NCI-H2107 (cell line): ENCODE results near the gene ADAMTSL3.

Source experiments
- DNase-seq: peaks from one replicate; lab custom pipeline; 2025; lab: John Stamatoyannopoulos, UW

The ADAMTSL3 gene

DNA sequence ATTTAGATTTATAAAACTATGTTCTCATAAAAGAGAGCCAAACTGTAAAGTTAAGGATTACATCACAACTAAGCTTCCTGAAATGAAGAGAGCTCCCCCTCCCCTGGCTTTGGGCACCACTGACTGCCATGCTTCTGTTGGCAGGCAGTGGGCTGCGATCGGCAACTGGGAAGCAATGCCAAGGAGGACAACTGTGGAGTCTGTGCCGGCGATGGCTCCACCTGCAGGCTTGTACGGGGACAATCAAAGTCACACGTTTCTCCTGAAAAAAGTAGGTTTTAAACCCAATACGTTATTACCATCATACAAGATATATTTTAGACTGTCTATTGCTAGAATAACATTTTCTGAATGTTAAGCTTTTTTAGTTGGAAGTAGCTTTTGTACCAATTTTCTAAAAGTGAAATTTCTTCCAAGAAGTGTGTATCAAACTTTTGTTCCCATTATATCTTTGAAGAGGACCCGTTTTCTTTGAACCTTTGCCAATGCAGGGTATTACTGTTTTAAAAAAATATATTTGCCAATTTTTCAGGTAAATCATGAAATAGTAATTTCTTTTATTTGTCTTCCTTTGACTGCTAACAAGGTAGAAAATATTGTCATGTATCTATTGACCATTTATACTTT lies 184.1 kb downstream of the ADAMTSL3 start:
- no peak for DNase-seq

DNA sequence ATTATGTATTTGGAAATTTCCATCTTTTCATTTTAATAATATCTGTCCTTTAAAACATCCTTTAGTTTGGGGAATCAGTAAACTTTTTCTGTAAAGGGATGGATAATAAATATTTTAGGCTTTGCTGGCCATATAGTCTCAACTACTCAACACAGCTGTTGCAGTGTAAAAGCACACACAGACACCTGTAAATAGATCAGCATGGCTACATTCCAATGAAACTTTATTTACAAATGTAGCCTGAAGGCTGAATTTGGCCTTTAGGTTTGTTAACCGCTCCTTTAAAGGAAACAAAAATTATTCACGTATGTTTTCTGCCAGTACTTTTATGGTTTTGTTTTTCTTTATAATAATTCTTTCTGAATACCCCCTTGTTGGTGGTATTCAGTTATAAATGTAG lies 184.8 kb downstream of the ADAMTSL3 start:
- no peak for DNase-seq

DNA sequence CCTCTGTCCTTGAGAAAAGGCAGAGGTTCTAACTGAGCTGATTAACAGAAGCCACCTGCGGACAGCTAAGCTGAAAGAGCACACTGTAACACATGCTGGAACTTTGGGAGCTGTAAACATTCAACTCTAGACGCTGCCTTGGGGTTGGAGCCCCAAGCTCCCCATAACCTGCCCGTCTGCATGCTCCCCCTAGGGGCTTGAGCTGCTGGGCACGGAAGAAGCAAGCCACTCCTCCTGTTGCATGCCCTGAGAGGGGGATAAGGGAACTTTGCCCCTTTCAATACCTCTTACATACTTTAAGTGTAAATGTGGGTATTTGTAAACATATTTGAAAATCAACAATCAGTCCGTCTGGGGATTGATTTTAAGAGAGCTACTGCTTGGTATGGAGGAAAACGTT lies 188.4 kb downstream of the ADAMTSL3 start:
- DNase-seq, result no peak

DNA sequence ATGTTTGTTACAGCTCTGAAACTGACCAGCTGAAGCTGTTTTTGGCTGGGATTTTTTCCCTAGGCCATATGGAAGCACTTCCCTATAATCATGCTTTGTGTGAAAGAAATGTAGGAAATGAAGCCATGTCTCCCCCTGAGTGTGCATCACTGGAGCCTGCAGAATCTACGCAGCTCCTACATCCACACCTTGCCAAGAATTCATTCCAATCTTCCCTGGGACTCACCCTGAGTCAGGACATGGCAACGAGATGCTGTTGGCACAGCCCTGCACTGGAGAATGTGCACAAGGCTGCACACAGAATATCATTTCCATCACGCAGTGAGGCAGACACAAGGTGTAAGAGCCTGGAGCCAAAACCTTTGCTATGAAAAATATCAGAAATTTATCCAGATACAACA lies 189.5 kb downstream of the ADAMTSL3 start:
- no peak for DNase-seq

DNA sequence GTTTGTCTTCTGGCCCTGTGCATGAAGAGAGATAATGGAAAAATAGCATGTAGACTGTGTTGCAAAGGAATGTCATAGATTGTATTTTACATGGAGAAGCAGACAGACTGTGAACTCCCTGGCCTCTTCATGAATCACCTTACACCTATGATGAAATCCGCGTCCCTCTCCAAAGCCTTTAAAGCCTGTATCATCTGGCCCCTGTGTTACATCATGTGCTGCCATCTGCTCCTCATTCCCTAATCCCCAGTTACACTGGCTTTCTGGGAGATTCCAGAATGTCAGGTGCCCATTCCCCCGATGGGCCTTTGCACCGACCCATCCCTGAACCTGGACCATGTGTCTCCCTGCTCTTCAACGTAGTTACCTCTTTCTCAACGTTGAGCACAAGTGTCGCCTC lies 190.8 kb downstream of the ADAMTSL3 start:
- no peak for DNase-seq

DNA sequence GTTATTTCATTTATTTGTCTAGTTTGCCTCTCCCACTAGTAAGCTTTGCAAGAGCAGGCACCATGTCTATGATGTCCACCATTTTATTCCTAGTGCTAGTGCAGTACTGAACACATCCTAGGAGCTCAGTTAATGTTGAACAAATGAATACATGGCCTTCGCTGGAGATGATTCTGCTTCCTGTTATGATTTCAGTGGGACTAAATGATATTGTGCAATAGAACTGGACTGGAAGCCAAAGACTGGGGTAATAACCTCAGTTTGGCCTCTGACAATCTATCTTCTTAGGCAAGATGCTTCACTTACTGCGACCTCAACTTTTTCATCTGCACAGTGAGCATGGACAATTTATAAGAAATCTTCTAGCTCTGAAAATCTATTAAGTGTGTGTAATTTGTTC lies 191.3 kb downstream of the ADAMTSL3 start:
- no peak for DNase-seq

DNA sequence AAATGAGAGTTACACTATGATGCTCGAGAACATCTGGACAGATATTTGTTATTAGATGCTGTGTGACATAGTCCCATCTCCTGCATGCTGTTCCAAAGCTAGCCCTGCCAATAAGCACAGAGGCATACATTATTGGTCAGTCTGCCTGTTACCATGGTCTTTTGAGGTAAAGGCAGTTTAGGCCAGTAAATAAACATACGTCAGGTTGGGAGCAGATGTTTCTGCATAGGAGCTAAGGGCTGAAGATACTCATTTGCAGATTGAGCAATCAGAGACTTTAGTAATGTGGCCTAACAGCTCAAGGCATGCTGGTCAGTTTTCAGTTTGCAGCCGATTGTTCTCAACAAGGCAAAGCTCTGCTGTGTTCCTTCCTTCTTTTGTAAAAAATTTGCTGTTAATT lies 192.9 kb downstream of the ADAMTSL3 start:
- no peak for DNase-seq

DNA sequence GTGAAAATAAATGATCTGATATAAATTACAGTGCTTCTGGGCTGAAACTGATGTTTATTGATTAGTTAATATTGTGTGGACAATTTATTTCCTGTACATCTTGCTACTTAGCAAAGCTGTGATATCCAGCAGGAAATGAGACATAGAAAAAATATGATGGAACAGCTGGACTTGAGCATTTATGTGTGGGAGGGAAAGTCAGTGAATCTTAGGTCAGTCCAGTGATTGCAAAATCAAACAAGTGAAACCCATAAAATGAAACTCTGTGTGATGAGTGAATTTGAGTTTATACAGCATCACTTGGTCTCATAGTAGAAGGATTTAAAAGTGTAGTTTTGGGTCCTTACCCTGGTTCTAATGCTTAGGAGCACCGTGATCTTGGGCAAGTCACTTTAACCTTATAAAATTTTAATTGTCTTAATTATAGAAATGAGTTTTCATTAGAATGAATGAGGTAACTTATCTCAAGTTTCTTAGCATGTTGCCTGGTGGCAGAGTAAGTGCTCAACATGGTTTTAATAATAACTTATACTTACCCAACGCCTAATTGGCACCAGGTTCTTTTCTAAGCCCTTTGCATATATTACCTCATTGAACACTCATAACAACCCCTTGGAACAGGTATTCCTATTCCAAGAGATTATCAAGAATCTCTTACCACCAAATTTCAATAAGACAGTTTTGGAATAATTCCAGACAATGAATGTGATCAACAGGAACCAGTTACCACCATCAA lies 194.6 kb downstream of the ADAMTSL3 start:
- DNase-seq, result no peak

DNA sequence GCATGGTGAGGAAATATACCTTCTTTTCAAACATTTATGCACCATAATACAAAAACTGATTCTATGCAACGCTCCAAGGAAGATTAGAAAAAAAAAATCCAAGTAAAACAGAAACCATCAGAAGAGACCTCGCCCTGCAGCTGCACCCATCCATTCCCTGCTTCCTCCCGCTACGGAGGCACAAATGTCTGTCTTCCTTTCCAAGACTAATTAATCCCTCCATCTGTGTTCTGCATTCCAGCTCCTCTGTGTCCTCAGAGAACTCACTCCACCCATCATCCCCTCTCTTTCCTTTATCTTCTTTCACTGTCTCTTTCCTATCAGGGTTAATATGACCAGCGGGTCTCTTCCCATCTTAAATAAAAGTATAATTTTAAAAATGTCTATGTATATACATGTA lies 196.1 kb downstream of the ADAMTSL3 start:
- DNase-seq, result no peak

DNA sequence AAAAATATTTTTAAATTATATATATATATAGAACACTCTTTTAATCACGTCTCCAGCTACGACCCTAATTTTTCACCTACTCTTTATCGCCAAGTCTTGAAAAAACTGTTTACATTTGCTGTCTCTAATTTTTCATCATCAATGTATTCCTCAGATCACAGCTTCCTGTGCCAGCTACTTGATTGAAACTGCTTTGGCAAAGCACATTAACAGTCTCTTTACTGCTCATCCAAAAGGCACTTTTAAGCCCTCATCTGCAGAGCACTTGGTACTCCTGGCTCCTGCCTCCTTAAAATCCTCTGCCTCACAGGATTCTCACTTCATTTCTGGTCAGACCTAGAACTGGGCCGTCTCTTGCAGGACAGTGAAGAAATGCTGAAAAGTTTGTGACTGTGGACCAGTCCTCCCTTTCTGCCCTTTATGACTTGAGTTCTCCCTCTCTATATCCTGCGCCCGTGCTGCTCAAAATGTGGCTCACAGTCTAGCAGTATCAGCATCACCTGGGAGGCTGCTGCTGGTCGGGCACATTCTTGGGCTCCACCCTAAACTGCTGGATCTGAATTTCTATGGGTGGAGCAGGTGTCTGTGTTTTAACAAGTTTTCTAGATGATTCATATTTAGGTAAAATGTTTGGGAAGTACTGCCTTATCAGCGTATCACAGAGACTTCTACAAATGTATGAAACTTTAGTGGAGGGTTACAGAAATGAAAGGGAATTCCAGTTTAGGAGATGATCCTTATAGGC lies 196.8 kb downstream of the ADAMTSL3 start:
- no peak for DNase-seq

DNA sequence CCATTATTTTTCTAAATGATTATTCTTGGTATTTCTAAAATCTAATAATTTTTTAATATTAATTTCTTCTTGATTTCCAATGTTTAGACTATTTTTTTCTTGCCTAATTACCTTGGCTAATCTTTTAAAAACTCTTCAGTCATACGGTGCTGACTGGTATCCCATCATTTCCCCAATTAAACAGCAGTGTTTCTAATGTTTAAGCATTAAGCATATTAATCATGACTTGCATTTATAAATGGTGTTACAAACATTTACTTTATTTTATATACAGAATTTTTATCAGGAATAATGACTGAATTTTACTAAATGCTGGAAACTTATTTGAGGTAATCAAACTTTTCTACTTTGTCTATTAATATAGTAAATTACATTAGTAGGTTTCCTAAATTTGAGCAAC lies 199.3 kb downstream of the ADAMTSL3 start:
- DNase-seq, result no peak

DNA sequence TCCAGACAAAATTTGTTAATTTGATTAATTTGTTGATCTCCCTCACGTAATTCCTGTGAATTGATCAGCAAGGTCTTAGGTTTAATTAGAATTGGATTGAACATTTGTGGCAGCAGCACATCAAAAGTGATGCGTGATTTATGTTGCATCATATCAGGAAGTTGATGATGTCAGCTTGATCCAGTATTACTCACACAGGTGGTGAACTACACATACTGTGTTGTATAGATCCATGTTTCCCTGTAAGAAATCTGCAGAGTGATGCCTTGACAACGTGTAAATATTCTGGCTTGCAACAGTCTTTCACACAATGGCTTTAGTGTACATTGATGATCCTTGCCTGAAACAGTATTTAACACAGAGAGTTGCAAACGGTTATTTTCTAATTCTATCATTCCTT lies 200.4 kb downstream of the ADAMTSL3 start:
- DNase-seq, result no peak

DNA sequence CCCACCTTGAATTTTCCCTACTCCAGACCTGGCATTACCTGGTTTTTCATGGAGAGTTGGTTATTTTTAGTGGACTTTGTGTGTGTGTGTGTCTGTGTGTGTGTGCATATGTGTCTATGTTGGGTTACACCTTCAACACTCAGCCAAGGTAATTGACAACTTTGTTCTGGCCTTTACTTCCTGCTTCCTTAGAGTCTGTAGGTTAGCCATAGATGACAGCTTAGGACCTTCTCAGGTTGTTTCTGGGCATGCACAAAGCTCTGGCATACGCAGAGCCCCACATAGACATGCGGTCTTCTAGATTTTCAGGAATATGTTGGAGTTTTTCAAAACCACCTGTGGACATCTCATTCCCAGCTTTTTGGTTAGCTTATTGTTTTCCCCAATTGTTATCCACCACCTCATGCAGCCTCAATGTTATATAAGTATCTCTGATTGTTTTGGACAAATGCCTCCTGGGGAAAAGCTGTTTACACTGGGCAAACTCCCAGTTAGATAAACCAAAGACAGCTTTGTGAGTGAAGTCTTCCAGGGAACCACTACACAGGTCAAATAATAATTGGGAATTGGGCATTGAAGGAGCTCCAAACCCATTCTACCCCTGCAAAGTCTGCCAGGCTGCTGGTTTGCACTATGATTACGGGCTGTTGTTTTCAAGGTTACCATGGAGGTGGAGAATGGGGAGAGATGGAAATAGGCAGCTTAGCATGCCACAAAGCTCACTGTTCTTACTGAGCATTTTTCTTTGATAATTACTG lies 201.2 kb downstream of the ADAMTSL3 start:
- DNase-seq, result no peak

DNA sequence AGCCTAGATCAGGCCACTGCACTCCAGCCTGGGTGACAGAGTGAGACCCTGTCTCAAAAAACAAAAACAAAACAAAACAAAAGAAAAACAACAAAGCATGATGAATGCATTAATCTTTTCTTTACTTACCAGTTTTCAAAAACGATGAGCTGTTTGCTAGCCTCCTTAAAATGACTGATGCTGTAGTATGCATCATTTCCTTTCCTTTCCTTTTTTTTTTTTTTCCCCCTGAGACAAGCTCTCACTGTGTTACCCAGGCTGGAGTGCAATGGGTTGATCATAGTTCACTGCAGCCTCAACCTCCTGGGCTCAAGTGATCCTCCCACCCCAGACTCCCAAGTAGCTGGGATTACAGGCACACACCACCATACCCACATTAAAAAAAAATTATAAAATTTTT lies 202.0 kb downstream of the ADAMTSL3 start:
- DNase-seq, result no peak

DNA sequence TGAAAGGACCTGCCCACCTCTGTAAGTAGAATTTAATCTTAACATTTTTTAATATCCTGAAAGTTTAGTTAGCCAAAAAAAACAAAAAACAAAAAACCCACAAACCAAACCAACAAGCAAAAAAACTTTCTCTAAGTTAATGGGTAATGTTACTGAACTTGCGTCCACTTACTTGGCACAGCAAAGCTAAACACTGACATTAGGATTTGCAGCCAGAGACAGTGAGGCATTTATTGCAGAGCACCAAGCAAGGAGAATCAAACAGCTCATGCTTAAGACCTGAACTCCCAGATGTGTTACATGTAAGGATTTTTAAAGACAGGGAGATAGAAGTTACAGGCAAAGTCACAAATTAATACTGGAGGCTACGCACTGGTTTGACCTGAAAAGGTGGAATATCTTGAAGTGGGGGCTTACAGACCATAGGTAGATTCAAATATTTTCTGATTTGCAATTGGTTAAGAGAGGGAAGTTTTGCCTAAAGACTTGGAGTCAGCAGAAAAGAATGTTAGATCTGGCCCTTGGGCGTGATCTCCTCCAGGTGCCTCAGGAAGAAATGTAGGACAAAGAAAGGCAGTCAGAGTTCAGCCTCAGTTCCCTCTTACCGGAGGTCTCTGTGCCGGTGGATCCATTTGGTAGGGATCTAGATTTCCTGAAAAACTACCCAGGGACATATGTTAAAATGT lies 205.0 kb downstream of the ADAMTSL3 start:
- DNase-seq, result no peak

DNA sequence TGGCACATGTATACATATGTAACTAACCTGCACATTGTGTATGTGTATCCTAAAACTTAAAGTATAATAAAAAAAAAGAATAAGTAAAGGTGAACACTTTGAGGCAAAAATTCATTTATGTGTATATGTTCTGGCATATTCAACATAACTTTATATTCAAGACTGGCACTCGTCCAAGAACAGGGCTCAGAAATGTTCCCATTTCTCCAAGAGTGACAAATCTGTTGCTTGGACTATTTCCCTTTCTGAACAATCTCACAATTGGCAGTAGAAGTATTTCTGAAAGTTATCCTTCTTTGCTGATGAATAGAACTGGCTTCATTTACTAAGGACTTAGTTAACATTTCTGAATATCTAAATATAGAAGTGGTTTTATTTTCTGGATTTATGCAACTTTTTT lies 212.8 kb downstream of the ADAMTSL3 start:
- DNase-seq, result no peak

DNA sequence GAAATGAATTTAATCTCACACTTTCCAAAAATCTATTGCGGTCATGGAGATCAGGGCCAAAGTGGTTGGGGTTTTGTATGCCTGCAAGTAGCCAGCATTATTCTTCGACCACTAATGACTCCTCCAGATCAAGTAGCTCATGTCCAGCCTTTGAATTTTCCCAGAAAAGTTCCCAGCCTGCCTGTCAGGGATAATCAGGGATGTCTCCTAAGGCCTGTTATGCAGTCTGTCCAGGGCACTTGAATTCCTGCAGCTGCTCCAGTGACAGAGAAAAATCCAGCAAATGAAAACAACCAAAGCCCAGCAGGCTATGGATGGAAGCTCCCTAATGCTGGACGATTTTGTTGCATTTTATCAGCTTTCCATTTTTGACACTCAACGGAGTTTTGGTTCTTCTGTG lies 215.4 kb downstream of the ADAMTSL3 start:
- no peak for DNase-seq

DNA sequence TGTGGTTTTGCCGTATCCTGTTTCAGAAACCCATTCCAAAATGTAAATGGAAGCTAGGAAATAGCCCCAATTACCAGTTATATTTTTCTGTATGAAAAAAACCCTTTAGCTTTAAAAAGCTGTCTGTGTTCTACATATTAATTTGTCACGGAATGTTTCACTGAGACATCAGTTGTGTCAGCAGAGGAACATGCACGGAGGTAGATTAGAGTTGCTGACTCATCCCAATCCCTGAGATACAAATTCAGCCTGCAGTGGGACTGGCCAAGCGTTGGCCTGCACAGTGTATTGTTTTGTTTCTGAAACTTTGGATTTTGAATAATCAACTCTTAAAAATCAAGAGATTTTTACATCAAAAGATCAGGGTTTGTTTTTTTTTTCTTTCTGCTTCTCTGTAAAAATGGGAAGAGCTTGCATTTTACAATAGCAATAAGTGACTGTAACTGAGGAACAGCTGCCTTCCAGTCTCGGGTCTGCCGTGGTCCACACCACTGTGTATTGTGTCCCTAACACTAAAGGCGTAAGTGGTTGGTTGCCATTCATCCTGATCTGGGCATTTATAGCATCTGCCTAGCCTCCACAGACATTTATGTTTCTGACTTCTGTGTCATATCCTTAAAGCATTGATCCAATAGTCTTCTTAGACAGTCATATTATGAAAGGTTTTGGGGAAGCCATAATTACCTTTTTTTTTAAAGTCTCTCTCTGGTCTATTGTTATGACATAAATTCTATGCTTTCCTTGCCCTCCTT lies 218.1 kb downstream of the ADAMTSL3 start:
- no peak for DNase-seq

DNA sequence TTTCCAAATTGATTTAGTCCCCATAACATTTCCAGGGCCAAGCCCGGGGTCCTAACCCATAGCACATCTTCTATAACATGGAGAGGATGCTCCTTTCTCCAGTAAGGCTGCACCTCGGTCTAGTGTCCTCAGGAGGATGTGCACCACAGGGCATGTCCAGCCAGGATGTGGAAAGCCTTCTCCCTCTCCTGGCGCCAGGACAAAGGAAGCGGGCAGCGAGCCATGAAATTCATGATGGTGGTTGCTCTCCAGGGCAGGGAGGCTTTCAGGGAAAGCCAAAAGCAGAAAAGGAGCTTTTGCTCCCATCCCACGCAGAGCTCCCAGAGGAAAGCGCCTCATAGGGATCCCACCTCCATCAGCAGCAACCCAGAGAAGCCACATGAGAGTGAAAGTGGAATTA lies 220.0 kb downstream of the ADAMTSL3 start:
- no peak for DNase-seq

DNA sequence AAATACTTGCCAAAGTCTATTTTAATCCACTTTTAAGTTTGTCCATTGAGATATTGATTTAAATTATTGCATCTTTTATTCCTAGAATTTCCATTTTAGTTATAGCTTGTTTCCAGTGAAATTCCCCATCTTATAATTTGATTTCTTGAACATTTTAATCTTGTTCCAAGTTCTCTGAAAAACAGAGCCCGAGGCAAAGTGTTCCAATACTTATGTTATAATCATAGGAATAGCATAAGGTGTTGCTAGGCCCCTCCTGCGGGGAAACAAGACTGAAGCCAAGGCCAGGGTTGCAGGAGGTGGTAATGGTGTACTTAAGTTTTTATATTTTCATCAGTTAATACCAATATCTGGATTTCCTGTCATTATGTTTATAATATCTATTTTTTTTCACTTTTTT lies 226.6 kb downstream of the ADAMTSL3 start:
- DNase-seq, result no peak

DNA sequence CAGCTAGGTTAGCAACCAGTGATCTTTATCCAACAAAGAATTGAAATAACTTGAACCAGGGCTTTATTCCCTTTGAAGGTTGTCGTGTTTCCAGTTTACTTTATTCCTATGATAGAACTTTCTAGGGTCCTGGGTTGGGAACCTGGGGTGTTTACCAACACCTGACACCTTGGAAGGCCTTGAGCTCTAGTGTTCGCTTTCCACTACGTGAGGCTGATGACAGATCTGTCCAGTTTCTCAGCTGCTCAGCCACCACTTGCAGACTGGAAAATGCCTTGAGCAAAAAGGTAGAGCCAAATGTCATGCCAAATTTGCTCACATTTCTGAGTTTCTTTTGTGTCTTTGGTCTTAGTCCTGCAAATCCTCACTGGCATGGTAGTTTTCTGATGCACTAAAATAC lies 227.2 kb downstream of the ADAMTSL3 start:
- no peak for DNase-seq
